Measurements from ENCODE around the gene COG4.
"Not testable (repeated sequence)": the region's sequence is repeated elsewhere in the genome, so short reads cannot be mapped to it uniquely, and the experiment has no call there.

The COG4 gene

DNA sequence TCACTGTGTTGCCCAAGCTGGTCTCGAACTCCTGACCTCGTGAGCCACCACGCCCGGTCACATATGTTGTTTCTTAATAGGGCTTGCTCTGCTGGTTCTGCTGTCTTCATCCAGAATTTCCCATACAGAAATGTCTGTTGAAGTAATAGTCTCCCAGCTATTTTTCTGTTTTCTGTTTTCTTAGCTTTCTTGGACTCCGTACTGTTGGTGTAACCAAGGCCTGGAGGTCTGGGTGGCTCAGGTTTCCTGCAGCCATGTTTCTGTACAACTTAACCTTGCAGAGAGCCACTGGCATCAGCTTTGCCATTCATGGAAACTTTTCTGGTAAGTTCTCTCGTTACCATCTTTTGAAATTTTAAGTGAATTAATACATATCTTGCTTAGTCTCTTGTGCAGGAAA lies 3.0 kb upstream of the COG4 start:
- peak; percentile 38 to 49 for DNase-seq

DNA sequence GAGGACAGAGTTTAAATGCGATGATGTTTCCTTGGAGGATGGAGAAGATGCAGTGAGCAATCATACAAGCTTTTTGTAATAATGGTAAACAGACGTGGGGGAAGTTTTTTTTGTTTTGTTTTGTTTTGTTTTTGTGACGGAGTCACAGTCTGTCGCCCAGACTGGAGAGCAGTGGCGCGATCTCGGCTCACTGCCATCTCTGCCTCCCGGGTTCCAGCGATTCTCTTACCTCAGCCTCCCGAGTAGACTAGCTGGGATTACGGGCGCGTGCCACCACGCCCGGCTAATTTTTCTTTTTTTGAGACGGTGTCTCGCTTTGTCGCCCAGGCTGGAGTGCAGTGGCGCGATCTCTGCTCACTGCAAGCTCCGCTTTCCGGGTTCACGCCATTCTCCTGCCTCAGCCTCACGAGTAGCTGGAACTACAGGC lies 1.1 kb upstream of the COG4 start:
- DNase-seq = not testable (repeated sequence)

DNA sequence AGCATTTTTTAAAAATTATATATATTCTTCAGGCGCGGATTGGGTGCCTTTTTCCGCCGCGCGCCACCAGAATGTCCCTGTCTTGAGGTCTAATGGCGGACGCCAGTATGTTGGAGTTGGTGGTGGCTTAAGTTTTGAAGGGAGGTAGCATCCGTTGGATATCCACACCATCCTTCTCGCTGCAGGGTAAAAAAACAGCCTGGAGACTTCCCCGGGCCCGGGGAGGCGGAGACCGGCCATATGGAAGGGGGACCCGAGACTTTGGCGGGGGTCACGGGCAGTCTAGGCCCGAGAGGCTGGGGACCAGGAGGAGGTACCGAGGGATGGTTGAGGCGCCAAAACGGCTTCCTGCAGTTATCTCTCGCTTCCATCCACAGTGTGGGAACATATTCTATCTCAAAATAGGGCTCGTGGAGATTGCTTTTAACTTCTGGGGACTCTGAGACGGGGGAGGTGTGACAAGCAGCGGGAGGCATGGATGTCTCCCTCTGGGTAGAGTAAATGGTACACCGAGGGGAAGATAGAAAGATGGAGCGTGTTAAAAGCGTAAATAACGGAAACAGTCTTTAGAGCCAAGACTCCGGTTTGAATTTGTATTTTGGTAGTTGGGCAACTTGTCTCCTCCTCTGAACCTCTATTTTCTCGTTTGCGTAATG lies 517 bp upstream of the COG4 start, which contains the start of gene SF3B3:
Gene SF3B3 (plus strand): TSS at position 74 of the 656 bp plus-strand sequence. CDS start 2,841 bp downstream, outside the sequence.
- DNase-seq = peak; percentile 27 to 40

DNA sequence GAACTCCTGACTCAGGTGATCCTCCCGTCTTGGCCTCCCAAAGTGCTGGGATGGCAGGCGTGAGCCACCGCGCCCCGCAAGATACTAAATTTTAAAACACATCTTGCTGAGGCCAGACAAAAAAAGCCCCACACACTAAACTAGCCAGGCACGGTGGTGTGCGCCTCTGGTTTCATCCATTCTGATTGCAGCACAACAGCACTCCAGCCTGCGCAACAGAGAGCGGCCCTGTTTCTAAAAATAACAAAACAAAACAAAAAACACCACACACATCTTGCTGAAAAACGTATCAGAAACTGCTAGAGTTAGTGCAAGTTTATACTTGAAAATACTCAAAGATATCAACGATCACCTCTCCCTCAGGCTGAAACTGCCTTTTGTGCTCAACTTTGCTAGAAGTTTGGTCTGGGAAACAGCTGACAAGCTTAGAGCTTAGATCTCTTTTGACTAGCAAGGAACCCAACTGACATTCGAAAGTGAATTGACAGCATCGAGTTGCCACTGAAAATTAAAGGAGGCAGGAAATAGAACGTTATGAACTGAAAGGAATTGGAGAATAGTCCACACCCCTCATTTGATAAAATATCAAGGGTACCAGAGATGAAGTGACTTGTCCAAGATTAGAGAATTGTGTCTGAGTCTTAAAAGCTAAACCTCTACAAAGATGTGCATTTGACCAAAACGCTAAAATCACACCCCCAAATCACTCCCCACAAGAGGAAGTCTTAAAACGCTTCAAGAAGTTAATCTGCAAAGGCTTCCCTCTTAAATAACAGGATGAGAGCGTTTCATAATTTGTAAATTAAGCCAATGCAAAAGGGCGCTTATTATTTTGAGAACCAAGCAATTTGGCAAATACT lies 908 bp downstream of the COG4 start:
- DNase-seq = peak; percentile 1 to 7

DNA sequence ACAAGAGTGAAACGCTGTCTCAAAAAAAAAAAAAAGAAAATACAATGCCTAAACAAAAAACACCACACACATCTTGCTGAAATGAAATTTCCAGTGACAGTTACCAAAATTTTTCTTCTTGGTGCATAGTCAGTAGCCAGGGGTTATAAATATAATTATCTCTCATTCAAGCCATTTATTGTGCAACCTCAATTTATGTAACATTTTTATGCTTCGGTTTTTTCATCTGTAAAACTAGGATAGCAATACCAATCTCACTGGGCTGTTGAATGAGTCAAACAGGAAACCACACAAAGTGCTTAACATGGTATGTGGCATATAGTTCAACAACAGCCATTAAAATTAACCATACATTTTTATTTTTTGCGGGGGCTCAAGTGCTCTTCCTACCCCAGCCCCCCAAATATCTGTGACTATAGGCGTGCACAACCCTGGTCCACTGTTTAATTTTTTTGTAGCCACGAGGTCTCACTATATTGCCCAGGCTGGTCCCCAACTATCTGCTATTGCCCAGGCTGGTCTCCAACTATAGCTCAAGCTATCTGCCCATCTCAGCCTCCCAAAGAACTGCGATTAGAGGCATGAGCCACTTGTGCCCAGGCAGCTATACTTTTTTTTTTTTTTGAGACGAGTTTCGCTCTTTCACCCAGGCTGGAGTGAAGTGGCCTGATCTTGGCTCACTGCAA lies 2.6 kb downstream of the COG4 start:
- DNase-seq = peak; percentile 69 to 78

DNA sequence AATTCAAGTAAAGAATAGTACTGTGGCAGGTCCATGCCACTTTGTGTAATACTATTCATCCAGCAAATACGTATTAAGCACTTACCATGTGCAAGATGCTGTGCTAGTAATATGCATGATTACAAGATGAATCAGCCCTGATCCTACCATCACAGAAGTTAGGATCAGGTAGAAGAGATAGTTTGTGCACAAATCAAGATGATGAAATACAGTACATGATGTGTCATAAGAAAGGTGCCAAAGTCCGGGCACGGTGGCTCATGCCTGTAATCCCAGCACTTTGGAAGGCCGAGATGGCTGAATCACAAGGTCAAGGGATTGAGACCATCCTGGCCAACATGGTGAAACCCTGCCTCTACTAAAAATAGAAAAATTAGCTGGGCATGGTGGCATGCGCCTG lies 10.9 kb downstream of the COG4 start:
- no peak for DNase-seq

DNA sequence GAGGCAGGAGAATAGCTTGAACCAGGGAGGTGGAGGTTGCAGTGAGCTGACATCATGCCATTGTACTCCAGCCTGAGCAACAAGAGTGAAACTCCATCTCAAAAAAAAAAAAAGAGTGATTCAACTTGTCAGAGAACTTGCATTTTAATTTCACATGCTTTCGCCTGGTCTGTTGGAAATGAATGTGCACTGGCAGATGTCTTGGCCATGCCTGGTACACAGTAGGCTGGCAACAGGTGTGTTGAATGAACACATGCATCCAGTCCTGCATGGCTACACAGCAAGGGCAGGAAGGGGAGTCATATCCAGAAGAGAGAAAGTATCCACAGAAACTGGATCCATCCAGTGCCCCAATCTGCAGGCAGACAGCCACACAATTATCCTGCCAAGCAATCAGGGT lies 11.5 kb downstream of the COG4 start:
- DNase-seq = no peak

DNA sequence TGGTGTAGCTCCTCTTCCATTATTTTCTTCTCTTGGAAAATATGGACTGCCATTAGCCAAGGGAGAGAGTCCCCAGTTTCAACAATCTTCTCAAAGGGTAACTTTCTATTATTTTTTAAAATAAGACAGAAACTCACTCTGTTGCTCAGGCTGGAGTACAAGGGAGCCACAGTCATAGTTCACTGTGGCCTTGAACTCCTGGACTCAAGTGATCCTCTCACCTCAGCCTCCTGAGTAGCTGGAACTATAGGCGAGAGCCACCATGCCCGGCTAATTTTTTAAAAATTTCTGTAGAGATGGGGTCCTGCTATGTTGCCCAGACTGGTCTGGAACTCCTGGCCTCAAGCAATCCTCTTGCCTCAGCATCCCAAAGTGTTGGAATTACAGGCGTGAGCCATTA lies 13.1 kb downstream of the COG4 start:
- no peak for DNase-seq

DNA sequence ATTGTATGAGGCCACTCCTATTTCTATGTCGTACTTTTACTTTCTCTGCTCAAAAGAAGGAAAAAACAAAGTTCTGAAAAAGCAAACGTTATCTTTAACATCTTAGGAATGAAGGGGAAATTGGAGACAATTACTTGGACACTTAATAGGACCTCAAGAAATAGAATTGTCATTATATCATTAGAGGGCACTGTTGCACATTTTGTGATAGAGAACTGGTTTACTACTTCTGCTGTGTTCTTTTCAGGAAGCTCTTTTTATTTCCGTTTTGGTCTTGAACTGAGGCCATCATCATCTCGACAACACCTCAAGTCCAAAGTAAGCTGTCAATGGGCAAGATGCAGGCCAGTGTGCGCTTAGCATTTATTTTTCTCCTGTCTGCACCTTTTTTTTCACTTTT lies 14.6 kb downstream of the COG4 start:
- DNase-seq = peak; percentile 40 to 67

DNA sequence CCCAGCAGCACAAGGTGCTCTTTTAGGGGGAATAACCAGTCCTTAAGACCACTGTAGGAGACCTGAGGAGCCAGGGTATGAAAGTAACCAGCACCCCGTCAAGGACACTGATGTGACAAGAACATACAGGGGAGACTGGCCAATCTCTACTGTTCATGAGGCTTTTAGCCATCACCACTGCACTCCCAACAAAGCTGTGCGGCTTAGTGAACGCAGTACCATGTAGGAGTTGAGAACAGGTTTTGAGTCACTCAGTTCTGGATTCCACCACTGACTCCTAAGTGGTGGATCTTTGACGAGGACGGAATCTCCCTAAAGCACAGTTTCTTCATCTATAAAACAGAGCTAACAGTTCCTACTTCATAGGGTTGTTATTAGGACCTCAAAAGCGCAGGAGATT lies 26.8 kb downstream of the COG4 start:
- no peak for DNase-seq

DNA sequence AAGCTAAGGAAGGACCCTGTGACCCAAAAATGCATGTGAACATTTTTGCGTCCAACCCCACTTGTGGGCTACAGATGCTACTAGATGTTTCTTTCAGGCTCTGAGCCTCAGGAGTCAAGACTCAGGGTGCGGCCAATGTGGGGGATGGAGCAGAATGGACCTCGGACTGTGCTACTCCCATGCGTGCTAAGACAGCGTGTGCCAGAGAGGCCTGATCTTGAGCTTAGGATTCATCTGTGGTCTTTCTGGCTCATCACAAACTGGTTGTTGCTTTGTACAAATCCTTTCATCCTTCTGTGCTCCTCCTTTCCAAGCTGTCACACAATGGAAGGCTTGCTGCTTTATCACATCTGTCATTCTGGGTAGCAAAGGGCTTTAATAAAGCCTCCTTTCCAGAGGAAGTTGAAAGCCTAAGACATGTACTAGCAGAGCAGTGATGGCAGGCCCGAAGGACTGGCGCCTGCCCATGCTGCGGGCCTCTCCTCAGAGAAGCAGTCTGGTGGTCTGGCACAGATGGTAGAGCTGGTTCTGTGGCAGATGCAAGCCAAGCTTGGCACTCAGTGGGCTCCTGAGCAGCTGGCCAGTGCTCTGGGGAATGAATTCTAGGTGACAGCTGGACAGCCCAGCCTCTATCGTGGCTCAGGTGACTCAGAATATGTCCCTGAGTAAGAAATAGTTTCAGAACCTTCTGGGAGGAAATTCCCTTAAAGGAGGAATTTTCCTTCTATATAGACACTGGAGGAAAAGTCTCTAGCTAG lies 27.8 kb downstream of the COG4 start:
- DNase-seq = no peak

DNA sequence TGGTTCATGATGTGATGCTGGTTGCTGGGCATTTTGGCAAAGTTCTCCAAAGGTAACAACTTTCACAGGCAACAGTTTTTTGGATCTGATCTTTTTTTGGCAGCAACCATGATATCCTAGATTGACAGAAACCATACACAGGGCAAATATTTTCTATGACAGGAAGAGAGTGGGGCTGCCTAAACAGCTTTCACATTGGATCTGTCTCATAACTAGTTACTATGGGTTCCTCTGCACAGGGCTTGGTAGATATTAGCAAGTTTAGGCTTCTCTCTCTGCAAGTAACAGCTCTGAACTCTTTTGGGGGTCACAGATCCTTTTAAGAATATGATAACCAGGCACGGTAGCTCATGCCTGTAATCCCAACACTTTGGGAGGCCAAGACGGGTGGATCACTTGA lies 28.6 kb downstream of the COG4 start:
- DNase-seq = no peak

DNA sequence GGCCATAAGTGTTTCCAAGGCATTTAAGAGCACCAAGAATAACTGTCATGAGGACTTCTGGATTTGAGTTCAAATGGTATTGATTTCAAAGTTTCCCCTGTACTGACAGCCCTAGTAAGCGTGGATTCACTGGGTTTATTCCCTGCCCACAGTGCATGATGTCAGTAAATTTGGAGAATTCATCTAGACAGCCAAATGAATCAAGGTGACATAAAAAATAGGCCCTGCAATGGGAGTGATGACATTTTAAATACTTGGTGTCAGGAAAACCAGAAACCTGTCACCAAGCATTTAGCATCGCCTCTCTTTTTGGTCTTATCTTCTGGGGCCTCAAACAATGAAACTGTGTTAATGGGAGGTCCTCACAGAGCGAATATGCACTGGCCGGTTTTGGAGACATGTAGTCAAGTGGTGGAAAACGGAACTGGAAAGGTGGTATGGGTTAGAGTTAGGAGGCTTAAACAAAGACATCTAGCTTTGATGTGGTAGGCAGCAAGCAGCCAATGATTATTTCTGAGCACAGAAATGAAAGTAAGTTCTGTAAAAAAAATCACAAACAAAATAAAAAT lies 29.1 kb downstream of the COG4 start:
- no peak for DNase-seq

DNA sequence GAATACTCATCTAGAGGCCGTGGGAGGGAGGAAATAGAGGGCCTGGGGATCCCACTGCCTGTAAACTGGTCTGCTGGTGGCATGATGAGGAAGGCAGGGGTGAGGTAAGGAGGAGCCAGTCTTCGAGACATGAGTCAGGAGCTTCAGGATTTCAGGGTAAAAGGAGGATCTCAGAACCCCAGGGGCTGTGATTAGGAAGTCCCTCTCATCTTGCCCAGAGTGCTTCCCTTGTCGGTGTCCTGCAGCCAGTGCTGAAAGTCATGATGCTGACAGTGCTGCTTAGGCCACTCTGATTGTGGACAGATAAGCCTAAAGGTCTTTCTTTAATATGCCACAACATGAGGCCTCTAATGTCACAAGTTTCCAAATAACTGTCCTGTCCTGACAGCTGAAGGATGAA lies 29.6 kb downstream of the COG4 start:
- DNase-seq = peak; percentile 21 to 76

DNA sequence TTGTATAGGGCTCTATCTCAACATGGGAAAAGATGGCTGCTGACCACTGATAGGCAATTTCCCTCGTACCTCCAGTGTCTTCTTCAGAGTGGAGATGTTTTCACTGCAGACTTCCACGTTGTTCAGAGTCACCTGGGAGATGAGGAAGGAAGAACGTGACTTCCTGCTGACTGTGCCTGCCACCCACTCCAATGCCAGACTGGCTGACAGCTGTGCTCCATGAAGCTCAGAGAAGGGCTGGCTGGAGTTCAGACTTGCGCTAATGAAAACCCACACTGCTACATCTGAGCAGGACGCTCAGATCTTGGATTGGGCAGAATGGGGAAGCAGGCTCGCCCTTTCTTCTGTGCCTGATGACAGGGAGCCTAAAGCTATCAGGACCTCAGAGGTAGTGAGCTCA lies 33.1 kb downstream of the COG4 start:
- peak; percentile 20 to 68 for DNase-seq

DNA sequence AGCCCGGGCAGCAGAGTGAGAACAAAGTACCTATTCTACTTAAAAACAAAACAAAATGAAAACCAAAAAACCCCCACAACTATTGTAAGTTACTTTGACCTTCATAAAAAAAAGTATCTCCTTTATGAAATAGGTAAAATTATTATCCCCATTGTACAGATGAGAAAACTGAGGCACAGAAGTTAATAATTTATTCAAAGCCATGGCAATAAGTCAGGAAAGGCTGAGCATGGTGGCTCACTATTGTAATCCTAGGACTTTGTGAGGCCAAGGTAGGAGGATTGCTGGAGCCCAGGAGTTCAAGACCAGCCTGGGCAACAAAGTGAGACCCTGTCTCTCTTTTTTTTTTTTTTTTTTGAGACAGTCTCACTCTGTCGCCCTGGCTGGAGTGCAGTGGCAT lies 38.5 kb downstream of the COG4 start:
- no peak for DNase-seq

DNA sequence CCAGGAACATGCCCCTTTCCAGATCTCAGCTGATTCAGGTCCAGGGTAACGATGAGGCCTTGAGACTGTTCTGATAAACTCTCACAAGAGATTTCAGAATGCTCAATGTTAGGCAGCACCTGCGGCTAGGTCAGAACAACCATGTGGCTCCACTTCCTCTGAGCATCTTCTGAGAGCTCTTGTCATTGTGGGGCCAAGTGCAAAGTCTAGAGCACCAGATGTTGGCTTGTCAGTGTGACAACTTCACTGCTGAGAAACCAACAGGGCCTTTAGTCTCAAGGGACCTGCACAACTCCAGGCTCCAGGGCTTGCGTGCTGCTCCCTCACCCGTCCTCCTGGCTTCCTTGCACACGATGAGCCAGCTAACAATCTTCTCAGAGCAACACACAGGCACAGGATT lies 39.9 kb downstream of the COG4 start:
- DNase-seq = no peak

DNA sequence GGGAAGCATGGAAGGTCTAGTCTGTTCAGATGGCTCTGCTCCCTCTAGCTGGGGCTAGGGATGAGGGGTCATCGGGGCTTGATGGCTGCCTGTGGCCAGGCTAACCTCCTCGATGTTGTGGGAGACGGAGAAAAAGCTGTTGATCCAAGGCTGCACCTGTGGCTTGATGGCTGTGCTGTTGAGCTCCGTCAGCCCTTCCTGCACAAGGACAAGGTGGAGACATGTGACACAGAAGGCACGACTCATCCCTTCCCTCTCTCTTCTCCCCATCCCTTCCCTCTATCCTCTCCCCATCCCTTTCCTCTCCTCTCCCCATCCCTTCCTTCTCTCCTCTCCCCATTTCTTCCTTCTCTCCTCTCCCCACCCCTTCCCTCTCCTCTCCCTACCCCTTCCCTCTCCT lies 40.7 kb downstream of the COG4 start:
- no peak for DNase-seq

DNA sequence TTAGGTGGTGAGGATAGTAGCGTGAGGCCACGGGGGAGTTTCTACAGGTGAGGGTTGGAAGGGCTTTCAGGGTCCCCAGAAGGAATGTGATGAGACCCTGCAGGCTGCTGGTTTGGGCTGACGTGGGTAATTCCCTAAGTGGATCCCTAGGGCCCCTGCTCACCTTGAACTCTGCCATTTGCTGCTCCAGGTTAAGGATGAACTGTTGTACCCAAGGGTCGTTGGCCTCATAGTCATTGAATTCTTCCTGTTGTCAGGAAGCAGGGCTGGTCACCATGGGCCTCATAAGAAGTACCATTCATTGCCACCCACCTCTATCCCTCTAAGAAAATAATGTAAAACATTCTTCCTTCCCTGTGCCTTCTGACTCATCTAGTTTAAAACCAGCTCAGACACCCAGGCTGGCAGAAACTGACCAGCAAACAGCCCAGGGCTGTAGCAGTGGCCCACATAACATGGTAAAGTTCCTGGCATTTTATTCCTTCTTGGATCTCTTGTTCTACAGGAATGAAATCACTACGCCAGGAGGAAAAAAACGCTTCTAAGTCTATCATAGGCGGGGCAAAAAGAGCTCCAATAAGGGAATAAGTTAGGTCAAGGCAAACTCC lies 41.3 kb downstream of the COG4 start:
- DNase-seq = no peak

DNA sequence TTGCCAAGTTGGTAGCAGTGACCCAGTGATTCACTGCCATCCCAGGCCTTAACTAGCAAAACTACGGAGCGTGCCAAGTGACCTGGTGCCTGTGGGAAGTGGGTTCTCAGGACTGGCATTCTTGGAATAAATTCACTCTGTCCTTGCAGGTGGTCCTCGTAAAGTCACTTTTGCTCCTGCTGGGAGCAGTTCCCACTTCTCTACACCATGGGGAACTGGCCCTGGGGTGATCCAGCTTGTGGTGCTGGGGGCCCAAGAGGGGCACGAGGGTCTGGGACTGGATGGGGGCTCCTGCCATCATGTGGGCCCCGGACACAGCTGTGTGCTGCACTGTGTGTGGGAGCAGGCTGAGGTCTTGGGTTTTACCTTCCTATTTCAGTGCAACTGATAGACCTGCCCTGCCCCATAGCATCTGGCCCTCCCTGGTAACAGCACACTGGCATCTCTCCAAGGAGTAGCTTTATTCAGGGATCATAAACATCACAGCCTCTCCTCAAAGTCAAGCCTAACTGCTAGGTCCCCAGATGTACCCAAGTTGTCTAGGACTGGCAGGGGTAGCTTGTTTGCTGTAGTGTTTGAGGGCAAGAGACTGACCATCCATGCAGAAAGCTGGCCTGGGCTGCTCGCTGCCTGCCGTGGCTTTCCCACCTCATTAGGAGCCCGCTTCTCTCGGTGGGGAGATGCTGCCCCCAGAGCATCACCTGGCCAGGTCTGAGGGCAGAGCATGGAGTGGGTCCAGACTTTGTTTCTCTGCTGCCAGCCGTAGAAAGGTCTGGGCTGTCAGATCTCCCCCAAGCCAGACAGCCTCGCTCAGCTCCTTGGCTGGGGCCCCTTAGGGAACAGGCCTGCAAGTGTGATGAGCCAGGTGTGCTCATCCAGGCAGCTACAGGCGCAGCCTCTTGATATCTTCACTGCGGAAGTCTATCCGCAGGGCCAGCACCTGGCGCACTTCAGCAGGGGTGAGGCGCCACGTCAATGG lies 42.9 kb downstream of the COG4 start:
- no peak for DNase-seq

DNA sequence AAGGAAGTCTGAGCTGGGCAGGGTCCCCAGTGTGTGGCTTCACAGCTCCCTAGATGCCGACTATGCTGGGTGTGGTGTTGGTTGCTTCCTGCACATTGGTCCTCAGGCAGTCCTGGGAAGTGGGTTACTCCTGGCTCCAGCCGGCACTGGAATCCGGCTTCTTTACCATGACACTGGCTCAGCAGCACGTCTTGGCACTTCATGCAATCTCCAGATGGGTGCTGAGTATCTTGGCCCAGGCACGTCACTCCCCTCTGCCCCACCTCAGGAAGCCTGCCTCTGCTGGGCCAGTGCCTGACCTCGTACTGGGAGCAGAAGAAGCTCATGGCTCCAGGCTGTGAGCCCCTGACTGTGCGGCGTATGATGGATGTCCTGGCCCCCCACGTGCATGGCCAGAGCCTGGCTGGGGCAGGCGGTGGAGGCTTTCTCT lies 44.4 kb downstream of the COG4 start:
- no peak for DNase-seq

Data from inflammatory macrophage treated with lipopolysaccharide for 1 hour (primary cell).